22Rv1 (cell line): ENCODE results near the gene CDHR5.

Experiments used
- CTCF ChIP-seq: fragments of 450-650 bp; IDR thresholded peaks from 2 replicates; pipeline ENCODE4 v1.5.1; 2017; ENCODE audit warnings: mild to moderate bottlenecking
- ZFX ChIP-seq: fragments of 450-650 bp; IDR thresholded peaks from 2 replicates; pipeline ENCODE4 v1.6.1; 2017; ENCODE audit warnings: antibody characterized with exemption, borderline replicate concordance

DNA sequence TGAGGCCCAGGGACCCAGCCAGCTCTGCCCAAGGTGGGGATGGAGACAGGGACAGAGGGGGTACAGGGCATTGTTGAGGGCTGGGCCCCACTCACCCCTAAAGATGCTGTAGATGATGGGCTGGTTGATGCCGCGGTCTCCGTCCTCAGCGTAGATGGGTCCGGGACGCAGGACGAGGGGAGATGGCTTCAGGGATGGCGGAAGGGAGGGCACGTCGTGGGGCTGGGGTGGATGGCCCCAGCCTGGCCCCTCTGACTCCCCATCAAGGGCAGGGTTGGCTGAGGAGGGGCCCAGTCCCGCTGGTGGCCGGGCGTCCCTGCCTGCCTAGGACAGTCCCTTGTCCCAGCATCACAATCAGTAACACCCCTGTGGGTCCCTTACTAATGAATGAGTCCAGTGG lies 4.6 kb downstream of the CDHR5 start:
- TF ChIP-seq CTCF (no peak), ZFX (no peak)
